HG02970 (cell line): ENCODE data around the gene KPNB1.

Source experiments
- ATAC-seq: cut with Tn5 transposase; IDR thresholded peaks from one replicate; pipeline ENCODE4 v1.9.1; 2021; ENCODE audit warnings: mild to moderate bottlenecking, moderate library complexity, moderate number of reproducible peaks; ENCODE audit not compliant: unreplicated experiment, low FRiP score

The KPNB1 gene

DNA sequence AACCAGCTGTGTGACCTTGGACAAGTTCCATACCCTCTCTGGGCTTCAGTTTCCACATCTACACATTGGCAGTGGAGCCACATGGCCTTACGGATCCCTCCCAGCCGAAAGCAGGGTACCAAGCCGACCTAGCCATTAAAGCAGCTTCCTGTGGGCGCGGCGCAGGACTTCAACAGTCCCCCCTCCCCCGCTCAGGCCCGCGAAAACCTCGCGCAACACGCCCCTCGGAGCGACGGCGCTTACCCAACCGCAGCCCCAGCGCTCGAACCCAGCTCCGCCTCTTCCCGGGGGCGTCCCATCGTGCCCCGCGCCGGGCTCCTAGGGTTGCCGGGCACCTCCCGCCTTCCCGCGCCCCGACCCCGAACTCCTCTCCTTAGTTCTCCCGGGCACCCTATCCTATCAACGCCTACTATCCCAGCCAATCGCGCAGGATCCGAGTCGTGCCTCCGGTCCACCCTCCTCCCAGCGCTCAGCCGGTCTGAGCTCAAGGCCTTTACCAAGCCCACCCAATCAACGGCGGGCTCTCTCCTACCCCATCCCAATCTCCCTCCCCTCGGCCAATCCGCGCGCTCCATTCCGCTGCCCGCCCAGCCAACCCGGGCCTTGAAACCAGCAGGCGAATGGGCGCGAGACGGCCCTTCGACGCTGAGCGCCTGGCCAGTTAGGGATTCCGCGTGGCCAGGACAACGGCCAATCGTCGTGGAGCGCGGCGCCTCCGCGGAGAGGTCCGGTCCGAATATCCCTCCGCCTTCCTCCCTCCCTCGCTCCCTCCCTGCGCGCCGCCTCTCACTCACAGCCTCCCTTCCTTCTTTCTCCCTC is at the start of gene KPNB1:
Gene KPNB1, plus strand, starts transcription at position 767 of the 819 bp plus-strand sequence. CDS start 326 bp downstream, outside the sequence.
- peak; percentile 81 for ATAC-seq

DNA sequence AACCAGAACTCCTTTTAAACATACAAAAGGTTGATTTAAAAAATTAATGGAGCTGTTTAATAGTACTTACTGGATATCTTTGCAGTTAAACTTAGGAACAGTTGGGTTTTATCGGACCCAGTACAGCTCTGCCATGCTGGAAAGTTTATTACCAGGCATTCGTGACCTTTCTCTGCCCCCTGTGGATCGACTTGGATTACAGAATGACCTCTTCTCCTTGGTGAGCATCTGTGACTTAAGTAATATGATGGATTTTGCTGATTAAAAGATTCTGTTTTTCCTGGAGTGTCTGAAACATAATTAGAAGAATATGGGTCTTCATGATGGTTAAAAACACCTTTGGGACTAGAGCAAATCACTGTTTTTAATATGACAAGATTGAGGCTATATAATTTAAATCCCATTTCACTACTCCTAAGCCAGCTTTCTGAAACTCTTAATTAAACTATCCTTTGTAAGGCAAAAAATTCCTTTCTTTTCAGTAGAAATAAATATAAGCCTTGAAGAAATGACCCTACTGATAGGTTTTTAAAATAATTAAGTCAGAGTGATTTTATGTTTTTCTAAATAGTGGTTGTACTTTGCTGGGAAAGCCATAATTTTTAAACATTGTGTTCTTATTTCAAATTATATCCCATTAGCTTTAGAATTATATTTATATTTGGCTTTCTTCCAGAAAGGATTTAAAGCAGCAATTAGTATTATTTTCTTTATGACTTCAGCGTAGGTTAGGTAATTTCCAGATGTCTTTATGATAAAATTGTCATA is 45.7 kb upstream of the KPNB1 start:
- ATAC-seq, result no peak

DNA sequence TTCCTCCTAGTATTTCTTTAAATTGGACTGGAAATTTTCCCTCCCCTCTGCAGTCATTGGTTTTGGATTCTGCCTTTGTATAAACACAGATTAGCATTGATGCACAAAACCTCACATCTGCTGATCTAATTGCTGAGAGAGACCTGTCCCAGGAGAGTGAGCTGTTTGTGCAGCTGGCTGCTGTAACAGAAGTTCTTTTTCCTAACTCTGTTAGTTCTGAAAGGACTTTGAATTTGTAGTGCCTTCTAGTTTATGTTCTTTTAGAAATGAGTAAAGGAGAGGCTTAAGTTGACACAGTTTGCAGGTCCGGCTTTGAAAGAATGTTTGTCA is 45.2 kb upstream of the KPNB1 start:
- no peak for ATAC-seq

GRCh38 chr17:47605011-47605410 is 44.7 kb upstream of the KPNB1 start:
- no peak for ATAC-seq

DNA sequence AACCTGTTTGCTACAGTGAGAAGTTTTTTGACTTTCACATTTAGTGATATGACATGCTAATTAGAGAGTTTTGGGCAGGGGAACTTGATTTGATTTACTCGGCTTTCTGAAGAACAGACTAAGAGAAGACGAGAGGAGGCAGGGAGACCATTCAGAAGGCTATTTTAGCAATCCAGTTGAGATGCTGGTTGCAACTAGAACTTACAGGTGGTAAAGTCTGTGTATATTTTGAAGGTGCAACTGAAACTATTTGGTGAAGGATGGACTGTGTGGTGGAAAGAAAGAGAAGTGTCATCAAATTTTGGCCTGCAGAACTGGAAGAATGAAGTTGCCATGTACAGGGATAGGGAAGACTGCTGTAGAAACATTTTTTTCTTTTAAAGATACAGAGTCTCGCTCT is 42.2 kb upstream of the KPNB1 start:
- ATAC-seq, result no peak

- ATAC-seq, result no peak
These were observed 38.1 kb upstream of the KPNB1 start for GRCh38 chr17:47611372-47612350.

GRCh38 chr17:47615766-47616424 is 33.8 kb upstream of the KPNB1 start:
- ATAC-seq, result no peak

DNA sequence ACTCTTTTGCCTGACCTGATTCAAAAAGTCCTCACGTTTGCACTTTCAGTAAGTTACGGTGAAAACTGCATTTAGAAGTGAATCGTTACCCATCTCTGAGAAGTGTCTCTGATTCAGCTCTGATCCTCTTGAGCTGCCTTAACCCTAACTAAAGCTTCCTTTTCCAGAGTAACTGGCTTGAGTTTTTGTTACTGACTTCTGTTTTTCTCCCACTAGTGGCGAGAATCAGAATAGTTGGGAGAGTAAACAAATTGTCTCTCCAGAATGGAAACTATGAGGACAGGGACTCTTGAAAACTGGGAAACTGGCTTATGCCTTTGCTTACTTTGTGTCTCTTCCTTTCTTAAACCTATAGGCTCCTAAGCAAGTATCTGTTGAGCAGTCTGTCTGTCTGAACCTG is 31.3 kb upstream of the KPNB1 start:
- no peak for ATAC-seq

DNA sequence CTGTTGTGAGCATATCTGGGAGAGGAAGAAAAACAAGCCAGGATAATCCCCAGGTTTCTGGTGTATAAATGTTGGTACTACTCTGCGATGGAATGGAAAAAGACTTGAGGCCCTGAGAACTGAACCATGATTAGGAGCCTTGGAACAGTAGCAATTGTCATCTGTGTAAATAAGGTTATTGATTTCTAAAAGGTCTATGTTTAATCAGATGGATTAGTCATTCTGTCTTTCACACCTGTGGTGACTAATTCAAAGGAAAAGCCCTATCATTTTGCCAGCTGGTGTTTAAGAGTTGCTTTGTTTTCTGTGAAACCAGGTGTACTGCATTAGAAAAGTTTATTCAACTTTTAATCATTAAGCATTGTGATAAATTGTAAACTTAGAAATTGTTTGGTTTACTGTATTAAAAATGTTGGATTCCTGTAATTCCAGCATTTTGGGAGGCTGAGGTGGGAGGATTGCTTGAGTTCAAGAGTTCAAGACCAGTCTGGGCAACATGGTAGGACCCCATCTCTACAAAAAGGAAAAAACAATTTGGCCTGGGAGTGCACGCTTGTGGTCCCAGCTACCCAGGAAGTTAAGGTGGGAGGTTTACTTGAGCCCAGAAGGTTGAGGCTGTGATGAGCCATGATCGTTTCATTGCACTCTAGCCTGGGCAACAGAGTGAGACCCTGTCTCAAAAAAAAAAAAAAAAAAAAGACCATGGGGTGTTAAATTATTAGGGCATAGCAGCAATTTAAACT is 29.0 kb upstream of the KPNB1 start:
- no peak for ATAC-seq

- ATAC-seq, result no peak
These were observed 28.2 kb upstream of the KPNB1 start for GRCh38 chr17:47621293-47622179.

DNA sequence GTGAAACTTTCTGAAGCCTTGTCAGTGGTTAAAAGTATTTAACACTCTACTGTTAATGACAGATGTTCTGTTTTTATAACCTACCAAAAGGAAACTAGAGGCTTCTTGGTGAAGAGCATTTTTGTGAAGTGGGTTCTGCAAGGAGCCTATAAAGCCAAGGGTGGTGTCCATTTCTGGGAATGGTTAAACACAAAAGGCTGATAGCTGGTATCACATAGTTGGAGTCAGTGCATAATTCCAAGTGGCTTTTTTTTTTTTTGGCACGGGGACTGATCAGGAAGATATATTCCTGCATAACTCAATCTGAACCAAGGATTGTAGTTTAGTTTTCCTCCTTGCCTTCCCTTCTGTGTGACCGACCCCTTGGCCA is 27.6 kb upstream of the KPNB1 start:
- no peak for ATAC-seq

GRCh38 chr17:47624727-47625068 is 25.0 kb upstream of the KPNB1 start:
- ATAC-seq, result no peak

GRCh38 chr17:47628014-47628566 is 21.6 kb upstream of the KPNB1 start:
- no peak for ATAC-seq

DNA sequence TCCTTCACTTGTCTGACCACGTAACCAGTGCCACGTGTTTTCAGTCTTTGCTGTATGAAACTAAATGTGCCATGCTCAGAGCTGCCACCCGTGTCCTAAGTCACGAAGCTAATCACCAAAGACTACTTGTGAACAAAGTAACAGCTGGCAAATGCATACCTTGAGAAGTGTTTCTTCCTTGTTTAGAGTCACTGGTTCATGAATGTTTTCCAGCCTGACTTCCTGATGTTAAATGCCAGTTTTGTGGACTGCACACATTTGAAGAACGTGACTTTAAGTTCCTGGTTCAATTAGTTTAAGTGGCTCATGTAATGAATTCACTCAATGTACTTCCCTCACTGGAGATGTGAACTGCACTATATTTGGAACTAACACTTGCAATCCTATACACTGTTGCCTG is 19.9 kb upstream of the KPNB1 start:
- no peak for ATAC-seq

- no peak for ATAC-seq
These were observed 19.1 kb upstream of the KPNB1 start for GRCh38 chr17:47630614-47631013.

- ATAC-seq, result no peak
These were observed 16.7 kb upstream of the KPNB1 start for GRCh38 chr17:47632991-47633390.

DNA sequence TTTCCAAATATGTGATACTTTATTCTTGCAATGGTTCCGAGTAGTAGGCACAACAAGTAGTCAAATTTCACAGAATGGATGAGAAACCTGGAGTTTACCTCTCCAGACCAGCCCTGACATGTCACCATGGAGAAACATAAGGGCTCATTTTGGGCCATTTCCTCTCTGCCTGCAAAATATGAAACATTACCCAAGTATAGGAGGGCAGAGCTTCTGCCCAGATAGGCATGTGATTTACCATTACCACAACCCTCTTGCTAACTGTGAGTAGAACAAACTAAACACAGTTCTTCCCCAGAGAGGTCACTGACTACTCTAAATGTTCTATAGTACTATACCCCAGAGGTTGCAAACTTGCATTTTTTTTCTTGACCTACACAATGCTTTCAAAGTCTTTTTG is 15.7 kb upstream of the KPNB1 start:
- no peak for ATAC-seq

GRCh38 chr17:47634870-47635269 is 14.8 kb upstream of the KPNB1 start:
- ATAC-seq, result no peak
